ENCODE measurements around the gene OR52R1.
"Not testable (repeated sequence)": the region's sequence is repeated elsewhere in the genome, so short reads cannot be mapped to it uniquely, and the experiment has no call there.

The OR52R1 gene

GRCh38 chr11:4804280-4804679, at the start of gene OR52R1:
Gene OR52R1 (minus strand): TSS chr11:4804380. CDS start chr11:4804380, 0 bp downstream.
- no peak for DNase-seq

DNA sequence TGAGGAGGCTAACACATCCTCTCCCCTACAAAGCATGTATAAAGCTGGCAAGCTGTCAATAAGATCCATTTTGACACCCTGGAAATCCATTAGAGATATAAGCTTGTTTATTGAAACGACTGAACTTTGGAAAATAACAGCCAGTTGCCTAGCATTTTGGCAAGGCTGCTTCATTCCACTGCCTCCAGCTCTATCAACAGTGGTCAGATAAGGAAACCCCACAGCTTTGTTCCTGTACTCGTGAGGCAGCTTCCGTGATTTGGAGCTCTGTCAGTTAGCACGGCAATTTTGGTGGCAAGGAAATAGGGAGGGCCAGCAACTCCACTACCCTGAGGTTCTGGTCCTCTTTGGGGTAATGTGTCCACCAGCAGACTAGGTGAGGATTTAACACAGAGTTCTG, 46.9 kb upstream of the OR52R1 start:
- DNase-seq: no peak

- DNase-seq: no peak
Measured at GRCh38 chr11:4848908-4849532, 44.8 kb upstream of the OR52R1 start, which contains the start of gene OR51S1. Gene OR51S1 (minus strand): TSS chr11:4849208. CDS start chr11:4849208, 0 bp downstream.

GRCh38 chr11:4839851-4840549, 35.8 kb upstream of the OR52R1 start:
- DNase-seq: no peak

DNA sequence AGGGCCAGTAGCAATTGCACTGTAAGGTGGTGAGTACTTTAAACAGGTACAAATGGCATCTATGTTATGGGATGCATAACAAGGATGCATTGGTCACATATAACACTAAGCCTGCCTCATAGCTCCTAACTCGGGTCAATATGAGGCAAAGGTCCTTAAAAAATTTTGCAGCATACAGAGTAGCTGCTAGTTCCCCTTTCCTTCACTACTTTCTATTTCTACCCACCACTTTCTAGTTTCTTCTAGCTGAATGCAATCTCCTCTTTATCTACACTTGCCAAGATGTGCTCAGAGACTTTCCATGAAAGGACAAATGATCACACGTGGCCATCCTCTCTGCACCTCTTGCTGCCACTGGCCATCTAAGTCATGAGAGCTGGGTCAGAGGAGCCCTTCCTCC, 26.7 kb upstream of the OR52R1 start:
- no peak for DNase-seq

DNA sequence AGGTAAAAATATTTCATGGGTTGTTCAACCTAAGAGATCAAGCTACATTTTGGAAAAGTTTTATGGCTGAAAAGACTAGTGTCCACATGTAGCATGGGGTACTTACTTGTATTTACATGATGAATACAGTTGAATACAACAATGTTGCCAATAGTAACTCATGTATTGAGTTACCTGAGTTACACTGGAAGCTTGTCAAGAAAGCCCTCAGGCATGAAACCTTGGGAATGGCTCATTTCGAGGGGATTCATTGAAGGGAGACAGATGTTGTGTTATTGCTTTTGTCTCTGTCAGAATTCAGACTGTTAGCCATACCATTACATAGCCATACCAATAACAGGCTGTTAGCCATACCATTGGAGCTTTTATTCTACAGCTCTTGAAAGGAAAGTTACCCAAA, 26.2 kb upstream of the OR52R1 start:
- no peak for DNase-seq

GRCh38 chr11:4826425-4826824, 22.2 kb upstream of the OR52R1 start:
- DNase-seq: no peak

DNA sequence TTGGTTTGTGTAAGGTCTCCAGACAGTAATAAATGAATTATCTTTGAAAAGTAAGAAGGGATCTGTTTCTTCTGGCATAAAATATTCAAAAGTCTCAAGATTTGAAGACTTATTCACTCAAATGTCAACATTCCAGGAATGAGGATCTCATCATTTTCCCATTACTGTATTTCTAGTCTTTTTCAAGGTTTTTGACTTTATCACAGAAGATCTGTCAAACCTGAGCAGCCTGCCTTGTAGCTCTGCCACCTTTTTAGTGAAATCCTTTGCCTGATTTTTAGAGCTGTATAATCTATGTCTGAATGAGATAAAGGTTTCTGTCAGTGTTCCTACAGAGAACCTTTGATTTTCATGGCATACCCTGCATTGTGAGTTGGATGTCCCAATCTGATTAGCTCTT, 21.0 kb upstream of the OR52R1 start:
- no peak for DNase-seq

- no peak for DNase-seq
Measured at GRCh38 chr11:4821021-4821420, 16.8 kb upstream of the OR52R1 start, which contains the start of gene OR51F2. Gene OR51F2 (plus strand): TSS chr11:4821321. CDS start chr11:4821422, 101 bp downstream.

- DNase-seq: no peak
Measured at GRCh38 chr11:4809246-4809645, 5.1 kb upstream of the OR52R1 start.

- no peak for DNase-seq
Measured at GRCh38 chr11:4808476-4808875, 4.3 kb upstream of the OR52R1 start.

DNA sequence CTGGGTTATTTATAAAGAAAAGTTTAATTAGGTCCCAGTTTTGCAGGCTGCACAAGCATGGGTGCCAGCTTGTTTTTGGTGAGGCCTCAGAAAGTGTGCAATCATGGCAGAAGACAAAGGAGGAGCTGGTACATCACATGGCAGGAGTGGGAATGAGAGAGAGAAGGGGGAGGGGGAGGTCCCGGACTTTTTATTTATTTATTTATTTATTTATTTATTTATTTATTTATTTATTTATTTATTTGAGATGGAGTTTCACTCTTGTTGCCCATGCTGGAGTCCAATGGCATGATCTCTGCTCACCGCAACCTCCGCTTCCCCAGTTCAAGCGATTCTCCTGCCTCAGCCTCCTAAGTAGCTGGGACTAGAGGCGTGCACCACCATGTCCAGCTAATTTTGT, 2.9 kb downstream of the OR52R1 start:
- DNase-seq: not testable (repeated sequence)

- no peak for DNase-seq
Measured at GRCh38 chr11:4798427-4799183, 5.6 kb downstream of the OR52R1 start.

DNA sequence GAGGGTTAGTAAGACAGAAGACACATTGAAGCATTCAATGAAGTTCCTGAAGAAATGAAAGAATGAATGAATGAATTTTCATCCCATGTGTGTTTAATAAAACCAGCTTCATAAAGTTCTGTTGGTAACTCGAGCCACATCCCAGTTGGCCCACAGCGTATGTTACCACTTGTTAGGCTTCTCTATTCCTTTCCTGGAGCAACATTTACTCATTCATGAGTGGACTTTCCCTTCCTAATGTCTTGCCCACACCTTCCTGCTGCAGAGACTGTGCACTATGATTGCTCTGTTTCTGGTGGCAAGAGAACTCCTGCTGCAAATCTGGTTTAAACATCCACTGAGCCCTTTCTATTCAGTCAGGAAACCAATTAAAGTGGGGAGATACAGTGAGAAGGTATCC, 7.0 kb downstream of the OR52R1 start:
- no peak for DNase-seq

- no peak for DNase-seq
Measured at GRCh38 chr11:4782454-4782853, 21.7 kb downstream of the OR52R1 start.

GRCh38 chr11:4769838-4770237, 34.3 kb downstream of the OR52R1 start, which contains the start of gene OR51F1:
Gene OR51F1 (minus strand): TSS chr11:4769938. CDS start chr11:4769938, 0 bp downstream.
- DNase-seq: no peak

GRCh38 chr11:4768094-4768493, 36.1 kb downstream of the OR52R1 start:
- no peak for DNase-seq

DNA sequence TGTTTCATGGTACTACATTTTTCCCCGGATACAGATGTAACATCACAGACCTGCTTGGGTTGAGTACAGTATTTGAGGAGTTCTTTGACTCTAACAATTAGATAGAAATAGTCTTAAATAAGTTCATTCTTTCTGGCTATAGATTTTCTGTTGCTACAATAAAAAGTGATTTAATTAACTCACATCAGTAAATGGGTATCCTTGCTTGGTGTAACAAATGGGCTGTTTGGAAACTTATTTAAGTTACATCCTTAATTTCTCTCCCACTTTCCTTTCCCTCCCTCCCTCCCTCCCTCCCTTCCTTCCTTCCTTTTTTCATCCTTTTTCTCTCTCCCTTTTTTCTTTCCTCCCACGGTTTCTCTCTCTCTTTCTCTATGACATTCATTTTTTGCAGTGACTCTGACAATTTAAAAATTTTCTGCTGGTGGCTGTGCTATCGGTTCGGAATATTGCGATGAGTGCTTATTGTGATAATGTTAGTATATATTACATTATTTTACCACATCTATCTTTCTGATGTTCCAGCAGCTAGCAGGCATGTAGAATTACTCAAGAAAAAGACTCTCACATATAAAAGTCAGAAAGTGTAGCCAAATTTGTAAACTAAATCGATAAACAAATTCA, 37.6 kb downstream of the OR52R1 start:
- no peak for DNase-seq

- DNase-seq: no peak
Measured at GRCh38 chr11:4763096-4763495, 41.1 kb downstream of the OR52R1 start.
